ENCODE measurements around the gene APBB1.

The APBB1 gene

DNA sequence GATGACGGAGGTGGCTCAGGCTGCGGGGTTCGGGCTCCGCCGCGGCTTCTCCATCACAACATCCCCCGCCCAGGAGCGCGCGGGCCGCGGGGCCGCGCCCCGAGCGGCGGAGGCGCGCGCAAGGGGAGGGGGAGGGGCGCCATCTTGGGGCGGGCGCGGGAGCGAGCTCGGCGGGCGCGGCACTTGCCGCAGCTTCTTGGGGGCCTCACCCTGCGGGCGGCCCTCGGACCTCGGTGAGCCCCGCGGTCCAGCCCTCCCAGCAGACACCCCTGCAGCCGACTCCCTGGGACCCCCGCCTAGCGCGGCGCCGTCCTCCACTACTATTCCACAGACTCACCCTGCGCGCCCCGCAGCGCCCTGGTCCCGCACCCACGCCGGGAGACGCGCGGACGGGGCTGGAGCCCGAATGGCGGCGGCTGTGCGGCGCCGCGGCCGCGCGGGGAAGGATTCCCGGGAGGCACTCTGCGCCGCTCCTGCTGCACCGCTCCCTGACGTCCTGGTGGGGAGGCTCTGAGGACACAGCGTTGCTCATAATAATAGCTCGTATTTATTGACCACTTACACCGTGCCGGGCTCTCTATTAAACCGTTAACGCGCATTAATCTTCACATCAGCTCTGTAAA is at the start of gene APBB1:
APBB1 (minus strand) TSS at position 86 of the 623 bp plus-strand sequence. CDS start 7,747 bp downstream, outside the sequence.
- DNase-seq (ENCODE audit: low spot score): peak; percentile 44

DNA sequence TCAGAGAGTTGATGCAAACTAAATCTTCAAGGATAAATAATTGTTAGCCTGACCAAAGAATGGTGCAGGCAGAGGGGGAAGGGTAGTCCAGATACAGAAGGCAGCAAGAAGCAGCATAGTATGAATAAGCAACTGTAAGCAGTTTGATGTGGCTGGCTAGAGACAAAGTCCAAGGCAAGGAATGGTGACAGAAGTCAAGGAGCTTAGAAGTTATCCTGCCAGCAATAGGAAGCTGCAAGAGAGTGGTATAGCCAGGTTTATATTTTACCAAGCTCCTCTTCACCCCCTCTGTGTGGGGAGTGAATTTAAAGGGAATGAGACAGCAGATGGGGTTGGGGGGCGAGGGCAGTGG is 40.2 kb upstream of the APBB1 start:
- DNase-seq (ENCODE audit: low spot score): no peak

DNA sequence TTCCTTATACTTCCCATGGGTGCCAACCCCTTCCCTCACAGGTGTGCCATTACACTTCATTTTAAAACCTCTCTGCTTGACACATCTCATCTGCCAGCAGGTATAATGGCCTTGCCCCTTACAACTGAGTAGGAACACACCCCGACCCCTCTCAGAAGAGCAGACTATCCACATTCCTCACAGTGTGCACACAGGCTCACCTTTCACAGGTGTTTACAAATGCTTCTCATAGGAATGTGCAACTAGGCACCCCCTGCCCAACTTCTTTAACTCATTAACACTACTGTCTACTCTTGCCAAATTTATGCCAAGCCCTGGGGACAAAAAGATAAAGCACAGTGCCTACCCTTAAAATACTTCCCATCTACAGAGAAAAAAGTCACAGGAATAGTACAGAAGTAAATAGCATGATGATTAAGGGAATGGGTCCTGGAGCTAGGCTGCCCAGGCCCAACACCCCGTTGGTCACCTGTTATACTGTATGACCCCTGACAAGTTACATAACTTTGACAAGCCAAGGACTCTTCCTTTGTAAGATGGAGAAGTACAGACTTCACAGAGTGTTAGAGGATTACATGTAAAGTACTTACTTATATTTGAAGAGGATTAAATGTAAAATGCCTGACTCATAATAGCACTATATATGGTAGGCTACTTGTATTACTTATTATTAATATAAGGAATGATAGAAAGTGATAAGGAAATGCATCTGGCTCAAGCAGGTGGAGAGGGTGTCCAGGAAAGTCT is 39.6 kb upstream of the APBB1 start:
- DNase-seq (ENCODE audit: low spot score): no peak

DNA sequence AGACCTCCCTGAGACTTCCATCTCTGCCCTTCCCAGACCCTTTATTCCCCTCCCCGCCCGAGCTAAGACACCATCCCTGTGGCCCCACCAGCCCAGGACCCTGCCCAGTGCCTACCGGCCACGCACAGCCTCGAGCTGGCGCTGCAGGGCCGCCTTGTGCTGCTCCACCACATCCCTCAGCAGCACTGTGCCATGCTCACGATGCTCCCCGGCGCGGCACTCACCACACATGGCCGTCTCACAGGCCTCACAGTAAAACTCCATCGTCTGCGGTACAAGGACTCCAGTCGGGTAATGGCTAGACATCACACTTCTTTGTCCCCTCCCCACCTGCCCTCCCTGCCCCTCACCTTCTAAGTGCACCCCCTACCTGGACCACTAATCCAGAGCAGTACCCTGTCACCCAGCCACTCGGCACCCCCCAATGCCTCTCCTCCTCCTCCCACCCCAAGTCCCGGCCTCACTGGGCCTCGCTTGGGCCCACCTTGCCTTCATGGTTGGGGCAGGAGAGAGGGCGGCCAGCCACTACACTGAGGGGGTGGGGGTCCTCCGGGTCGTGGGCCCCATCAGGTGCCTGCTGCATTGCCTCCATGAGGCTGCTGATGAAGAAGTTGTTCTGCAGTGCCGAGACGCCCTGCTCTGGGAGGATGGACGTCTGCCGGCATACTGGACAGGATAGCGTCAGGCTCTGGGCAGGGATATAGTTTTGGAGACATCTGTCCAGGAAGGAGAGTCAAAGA is 38.9 kb upstream of the APBB1 start:
- DNase-seq (ENCODE audit: low spot score): no peak

DNA sequence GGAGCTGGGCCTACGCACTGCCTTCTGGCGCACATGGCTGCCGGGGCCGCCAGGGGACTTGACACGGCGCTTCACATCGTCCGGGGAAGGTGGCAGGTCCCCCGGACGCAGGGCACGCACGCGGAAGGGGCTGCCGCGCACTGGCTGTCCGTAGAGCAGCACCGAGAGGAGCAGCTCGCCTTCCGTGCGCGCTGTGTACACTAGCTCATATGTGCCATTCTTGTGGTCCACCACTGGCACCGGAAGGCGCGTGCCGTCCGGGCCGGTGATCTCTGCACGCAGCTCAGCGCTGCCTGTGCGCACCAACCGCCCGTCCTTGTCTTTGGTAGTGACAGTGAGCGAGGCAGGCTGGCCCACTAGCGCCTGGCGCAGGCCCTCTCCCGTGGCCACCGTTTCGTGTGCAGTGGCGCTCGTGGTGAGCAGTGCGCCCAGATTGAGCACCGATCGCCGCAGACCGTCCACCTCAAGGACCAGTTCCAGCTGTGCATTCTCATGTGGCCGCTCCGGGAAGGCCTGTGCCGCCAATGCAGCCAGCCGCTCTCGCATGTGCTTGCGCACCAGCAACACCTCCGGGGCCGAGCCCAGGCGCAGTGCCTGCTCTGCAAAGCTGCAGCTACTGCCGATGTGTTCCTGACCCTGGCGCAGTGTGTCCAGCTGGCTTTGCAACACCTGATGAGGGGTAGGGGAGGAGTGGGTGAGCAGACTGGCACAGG is 37.6 kb upstream of the APBB1 start:
- DNase-seq (ENCODE audit: low spot score): no peak

DNA sequence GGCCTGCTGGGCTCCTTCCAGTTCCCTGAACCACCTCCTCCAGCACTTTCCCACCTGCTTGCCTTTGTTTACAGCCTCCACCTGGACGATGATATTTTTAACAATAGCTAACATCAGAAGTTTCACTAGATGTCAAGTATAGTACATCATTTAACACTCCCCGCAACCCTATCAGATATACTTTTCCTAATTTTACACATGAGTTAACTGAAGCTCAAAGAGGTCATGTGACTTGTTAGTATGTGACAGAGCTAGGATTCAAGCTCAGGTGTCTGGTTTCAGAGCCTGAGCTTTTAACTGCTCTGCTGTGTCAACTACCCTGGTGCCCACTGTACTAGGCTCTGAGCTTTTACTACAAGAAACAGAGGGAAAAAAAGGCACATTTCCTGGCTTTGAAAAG is 36.2 kb upstream of the APBB1 start:
- DNase-seq (ENCODE audit: low spot score): no peak

DNA sequence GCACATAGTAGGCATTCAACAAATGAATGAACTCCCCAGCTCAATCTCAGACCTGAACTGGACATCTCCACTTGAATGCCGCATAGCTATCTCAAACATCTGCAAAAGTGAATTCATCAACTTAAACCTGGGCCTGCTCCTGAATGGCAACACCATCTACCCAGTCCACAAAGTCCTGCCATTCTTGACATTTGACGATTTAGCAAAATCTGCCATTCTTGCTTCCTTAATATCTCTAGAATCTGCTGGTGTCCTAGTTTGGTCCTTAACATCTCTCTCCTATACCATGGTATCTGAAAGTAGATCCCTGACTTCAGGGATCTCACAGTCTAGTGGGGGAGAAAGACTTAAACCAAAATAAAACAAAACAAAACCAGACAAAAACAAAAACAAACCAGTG is 34.3 kb upstream of the APBB1 start:
- DNase-seq (ENCODE audit: low spot score): no peak

DNA sequence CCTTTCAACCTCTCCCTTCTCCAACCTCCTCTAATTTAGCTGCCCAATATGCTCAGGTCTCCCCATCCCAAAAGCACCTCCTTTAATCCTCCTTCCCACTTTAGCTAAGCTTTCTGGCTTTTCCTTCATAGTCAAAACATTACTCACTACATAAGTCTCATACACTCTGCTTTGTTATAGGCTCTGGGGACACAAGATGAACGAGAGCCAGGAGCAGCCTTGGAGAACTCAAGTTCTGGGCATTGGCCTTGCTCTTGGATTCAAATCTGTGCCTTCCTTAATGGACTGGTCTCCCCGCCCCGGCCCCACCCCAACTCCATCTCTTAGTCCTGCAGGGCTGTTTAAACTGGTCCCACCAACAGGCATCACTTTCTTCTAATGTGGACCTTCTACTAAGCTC is 33.3 kb upstream of the APBB1 start:
- DNase-seq (ENCODE audit: low spot score): no peak

DNA sequence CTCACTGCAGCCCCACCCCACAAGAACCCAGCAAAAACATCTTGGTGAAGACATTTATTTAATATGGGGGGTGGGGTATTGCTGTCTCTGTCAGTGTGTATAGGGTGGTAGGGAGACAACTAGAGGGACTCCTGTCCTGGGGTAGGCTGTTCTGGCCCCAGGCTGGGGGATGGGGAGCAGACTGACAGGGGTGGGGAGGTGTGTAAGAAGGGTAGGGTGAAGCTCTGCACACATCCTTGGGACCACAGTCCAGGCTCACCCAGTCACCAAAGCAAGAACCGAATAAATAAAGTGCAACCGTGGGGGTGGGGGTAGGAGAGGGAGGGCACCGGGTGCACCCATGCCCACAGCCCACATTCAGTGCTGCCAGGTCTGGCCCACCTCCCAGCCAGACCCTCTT is 29.7 kb upstream of the APBB1 start:
- no peak for DNase-seq (ENCODE audit: low spot score)

DNA sequence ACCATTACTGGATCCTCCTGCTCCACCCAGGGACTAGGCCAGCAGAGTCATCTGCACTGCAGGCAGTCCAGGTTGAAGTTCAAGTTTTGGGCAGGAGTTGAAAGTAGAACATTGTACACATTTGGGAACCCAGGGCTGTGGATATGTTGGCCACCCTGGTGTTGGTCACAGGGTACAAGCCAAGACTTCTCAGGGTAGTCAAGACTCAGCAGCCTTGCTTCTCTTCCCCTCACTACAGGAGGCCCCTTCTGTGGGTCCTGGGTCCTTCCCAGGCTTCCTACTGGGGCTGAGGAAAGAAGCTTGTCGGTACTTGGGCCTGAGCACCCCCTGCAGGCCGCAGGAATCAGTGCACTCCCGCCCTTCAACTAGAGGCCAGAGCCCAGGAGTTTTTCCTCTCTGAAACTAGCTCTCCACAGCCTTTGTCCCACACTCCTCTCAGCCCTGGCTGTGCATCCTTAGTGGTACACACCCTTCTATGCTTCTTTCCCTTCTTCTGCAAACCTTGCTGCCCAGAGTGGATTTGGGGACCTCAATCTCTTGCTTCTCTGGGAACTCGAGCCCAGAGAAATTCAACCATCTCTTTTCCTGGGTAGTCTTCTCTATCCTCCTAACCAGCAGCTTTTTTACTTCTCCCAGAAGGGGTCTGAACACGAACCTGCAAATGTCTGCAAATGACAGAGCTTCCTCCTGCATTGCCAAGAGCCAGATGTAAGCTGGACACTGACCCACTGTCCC is 24.5 kb upstream of the APBB1 start:
- peak; percentile 61 for DNase-seq (ENCODE audit: low spot score)

DNA sequence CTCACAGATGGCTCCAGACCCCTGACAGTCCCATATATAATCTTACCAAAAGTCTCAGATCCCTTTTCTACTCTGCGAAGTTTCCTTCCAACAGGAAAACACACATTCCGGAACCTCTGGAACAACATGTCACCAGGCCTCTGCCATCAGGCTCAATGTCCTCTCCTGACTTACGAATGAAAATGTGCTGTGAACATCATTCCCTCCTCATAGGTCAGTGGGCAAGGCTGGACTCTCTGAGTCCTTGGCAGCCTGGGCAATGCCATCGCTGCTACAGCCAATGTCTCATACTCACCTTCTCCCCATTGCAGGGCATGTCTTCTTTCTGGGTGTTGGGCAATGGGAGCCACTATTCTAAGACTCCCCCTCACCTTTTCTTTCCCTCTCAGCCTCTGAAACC is 23.5 kb upstream of the APBB1 start:
- DNase-seq (ENCODE audit: low spot score): no peak

DNA sequence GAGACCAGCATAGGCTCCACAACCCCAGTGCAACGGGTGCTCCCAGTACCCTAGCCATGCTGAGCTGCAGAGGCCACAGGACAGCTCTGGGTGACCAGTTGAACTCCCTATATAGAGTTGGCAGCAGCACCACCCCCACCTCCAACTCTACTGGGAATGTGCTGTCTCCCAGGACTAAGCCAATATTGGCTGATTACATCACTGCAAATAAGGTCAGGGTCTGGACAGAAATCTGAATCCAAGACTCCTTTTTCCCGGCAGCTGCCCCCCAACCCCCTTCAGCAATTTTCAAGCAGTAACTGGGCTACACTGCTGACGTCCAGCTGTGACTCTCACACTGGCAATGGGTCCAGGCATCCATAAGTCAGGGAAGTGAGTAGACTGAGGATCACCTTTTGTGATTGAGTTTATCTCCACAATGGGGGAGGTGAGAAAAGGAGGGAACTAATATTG is 22.0 kb upstream of the APBB1 start, which contains the start of gene HPX:
HPX (minus strand) TSS at position 82 of the 453 bp plus-strand sequence; CDS start at position 58, 24 bp downstream.
- no peak for DNase-seq (ENCODE audit: low spot score)

DNA sequence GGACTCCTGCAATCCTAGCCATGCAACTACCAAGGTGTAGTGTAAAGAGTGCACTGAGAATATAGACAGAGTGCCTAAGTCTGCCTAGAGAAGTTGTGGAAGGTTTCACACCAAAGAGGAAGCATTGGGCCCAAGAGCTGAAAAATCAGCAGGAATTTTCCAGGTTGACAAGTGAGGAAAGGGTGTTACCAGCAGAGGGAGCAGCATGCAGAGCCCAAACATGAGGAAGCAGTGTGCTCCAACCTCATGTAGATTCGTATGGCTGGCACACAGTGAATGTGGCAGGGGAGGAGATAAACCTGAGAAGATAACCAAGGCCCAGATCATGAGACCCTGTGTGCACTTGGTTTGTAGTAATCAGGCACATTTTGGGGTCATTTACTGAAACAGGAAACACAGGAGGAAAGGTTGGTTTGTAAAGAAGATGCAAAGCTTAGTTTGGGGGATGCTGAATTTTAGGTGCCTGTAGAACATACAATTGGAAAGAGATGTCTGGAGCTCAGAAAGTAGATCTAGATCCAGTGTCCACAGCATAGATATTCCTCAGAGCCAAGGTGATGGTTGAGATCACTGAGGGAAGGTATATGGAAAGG is 20.2 kb upstream of the APBB1 start:
- DNase-seq (ENCODE audit: low spot score): peak; percentile 59

DNA sequence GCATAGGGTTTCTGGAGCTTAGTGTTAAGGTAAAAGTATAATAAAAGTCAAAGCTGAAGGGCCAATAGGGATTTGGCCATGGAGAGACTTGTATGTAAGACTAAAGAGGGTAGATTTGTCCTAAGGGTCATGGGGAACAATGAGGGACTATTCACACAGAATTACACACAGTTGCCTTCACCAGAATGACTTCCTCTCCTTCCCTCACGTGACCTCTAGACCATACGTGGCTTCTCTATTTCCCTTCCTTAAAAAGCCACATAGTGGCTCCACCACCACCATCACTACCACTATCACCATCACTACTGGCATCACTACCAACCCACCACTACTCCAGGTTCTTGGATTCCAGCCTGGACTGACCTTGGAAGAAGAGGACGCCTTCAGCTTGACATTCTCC is 19.1 kb upstream of the APBB1 start:
- no peak for DNase-seq (ENCODE audit: low spot score)

DNA sequence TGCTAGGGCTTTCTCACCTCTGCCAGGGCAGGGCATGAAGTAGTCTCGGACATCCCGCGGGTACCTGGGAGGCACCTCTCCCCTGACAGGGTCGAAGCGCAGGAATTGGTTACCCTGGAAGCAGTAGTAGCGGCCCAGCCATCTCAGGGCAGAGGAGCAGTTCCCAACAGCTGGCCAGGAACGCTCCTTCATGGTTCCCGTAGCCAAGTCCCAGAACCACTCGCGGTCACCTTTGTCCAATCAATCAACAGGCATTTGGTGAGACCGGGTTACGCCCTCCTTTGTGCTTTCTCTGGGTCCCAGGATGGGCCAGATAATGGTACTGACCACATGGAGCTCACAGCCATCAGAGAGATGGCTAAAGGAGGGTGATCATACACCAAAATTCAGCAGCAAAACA is 18.5 kb upstream of the APBB1 start:
- DNase-seq (ENCODE audit: low spot score): no peak

DNA sequence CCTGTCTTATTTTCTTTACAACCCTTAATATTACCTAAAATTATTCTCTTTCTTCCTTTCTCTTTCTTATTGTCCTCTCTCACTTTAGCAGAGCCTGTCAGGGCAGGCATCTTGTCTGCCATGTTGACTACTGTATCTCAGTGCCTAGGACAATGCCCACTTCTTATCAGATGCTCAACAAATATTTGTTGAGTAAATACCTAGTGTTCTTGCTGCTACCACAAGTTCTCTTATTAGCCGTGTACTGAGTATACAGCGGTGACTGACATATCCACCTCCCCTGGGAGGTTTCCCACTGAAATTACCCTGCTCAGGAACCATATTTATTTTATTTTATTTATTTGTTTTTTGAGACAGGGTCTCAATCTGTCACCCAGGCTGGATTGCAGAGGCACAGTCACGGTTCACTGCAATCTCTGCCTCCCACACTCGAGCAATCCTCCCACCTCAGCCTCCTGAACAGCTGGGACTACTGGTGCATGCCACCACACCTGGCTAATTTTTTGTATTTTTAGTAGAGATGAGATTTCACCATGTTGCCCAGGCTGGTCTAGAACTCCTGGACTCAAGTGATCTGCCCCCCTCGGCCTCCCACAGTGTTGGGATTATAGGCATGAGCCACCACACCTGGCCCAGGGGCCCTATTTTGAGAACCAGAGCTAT is 15.2 kb upstream of the APBB1 start:
- no peak for DNase-seq (ENCODE audit: low spot score)

DNA sequence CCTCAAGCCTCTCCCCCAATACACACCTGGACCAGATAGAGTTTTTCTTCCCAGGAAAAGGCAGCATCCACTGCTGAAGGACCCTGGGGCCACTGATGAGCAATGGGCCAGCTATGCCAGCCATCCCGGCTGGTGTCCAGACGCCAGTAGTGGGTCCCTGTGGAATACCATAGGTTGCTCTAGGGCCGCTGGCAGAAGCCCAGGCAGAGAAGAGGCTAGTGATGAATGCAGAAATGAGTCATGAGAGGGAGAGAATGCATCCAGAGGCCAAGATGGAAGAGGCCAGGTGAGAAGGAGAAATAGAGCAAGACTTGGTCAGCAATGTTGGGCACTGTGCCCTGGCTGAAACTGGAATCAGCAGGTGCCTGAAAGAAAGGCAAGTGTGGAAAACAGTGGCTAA is 13.0 kb upstream of the APBB1 start:
- no peak for DNase-seq (ENCODE audit: low spot score)

DNA sequence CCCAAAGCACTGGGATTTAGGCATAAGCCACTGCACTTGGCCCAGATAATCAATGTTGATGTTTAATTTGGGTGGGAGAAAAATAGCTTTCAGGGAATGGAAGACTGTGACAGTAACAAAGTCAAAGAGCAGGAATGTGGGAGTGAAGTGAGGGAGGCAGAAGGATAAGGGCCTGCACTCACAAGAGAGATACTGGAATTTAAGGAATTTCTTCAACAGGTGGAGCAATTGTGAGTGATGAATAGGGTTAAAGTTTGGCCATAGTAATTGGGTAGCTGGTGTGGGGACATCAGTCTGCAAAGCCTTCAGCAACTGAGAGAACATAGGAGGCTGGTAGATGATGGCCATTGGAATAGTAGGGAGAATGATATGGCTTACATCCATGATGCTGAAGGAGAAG is 8.6 kb upstream of the APBB1 start:
- no peak for DNase-seq (ENCODE audit: low spot score)

DNA sequence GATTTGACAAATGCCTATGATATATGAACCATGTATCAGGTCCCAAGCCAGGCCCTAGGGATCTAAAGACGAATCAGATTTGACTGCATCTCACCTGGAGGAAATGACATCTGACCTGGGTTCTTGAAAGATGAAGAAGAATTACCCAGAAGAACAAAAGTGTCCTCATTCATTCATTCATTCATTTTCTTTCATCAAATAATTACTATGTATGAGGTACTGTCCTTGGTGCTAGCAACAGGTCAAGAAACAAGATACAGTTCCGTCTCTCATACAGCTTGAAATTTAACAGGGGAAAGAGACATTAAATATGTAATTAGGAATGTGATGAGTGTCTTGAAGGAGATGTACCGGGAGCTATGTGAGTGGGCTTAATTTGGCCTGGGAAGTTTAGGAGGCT is 1.8 kb upstream of the APBB1 start:
- DNase-seq (ENCODE audit: low spot score): no peak

DNA sequence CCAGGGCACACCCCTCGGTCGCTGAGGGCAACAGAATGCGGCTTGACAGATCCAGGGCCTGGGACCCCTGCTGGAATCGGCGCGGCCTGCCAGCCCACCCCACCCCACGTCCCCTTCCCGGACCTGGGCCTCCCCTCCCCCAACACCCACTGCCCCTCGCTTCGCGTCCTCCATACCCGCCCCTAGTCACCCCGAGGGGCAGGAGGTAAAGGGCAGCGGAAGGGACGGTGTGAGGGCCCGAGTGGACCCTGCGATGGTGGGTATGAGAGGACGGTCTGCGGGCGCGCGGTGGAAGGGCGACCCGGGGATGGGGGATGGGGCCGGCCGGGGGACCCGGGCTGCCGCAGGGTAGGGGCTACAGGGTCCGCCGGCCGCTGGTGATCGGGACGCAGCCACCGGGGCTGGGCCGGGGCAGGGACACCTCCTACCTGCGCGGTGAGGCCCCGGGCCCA is 311 bp downstream of the APBB1 start:
- no peak for DNase-seq (ENCODE audit: low spot score)

All from hematopoietic multipotent progenitor cell treated with erythropoietin and hydrocortisone succinate and interleukin-3 and kit ligand, for 15 days (in vitro differentiated cells).